C4-2B (cell line): ENCODE data around the gene VAPA.

Source experiments
- H3K27ac ChIP-seq: fragments of 450-650 bp; 2 replicates; pipeline ENCODE4 v1.5.1; 2017
- ZFX ChIP-seq: fragments of 450-650 bp; IDR thresholded peaks from 2 replicates; pipeline ENCODE4 v1.6.1; 2017
- TF ChIP-seq, protein P1 (sequence below): fragments of 450-650 bp; conservative IDR thresholded peaks from 2 replicates; pipeline ENCODE4 v1.5.1; 2017; ENCODE audit warnings: mild to moderate bottlenecking

The VAPA gene

DNA sequence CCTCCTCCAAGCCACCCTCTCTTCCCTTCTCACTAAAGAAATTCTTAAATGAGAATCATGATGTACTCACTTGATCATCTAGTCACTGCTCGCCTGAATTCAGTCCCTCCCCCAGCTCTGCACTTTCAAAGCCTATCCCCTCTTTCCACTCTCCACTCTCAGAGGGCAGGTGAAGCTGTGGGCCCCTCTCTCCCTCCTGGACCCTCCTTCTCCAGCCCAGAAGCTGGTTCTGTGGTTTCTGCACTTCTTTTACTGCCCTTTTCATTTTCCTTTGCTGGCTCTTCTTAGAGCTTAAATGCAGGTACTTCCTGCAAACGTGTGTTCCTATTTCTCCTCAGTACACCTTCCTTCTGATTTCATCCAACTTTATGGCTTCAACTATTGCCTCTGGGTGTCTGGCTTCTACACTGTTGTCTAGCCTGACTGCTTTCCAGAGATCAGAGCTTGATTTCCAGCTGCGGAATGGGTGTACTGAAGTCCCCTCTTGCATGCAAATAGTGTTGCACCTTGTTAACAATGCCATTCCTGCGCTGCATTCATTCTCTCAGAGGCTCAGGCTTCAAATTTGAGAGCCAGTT, 43.3 kb upstream of the VAPA start:
- TF ChIP-seq, protein P1, sequence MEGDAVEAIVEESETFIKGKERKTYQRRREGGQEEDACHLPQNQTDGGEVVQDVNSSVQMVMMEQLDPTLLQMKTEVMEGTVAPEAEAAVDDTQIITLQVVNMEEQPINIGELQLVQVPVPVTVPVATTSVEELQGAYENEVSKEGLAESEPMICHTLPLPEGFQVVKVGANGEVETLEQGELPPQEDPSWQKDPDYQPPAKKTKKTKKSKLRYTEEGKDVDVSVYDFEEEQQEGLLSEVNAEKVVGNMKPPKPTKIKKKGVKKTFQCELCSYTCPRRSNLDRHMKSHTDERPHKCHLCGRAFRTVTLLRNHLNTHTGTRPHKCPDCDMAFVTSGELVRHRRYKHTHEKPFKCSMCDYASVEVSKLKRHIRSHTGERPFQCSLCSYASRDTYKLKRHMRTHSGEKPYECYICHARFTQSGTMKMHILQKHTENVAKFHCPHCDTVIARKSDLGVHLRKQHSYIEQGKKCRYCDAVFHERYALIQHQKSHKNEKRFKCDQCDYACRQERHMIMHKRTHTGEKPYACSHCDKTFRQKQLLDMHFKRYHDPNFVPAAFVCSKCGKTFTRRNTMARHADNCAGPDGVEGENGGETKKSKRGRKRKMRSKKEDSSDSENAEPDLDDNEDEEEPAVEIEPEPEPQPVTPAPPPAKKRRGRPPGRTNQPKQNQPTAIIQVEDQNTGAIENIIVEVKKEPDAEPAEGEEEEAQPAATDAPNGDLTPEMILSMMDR: no peak
- TF ChIP-seq ZFX: no peak
- no peak overlapping the region for H3K27ac ChIP-seq

GRCh38 chr18:9871244-9871746, 42.5 kb upstream of the VAPA start:
- H3K27ac ChIP-seq: no peak overlapping the region
- TF ChIP-seq ZFX: no peak
- TF ChIP-seq, protein P1: no peak

GRCh38 chr18:9872823-9873222, 41.0 kb upstream of the VAPA start:
- TF ChIP-seq ZFX: no peak
- TF ChIP-seq, protein P1: no peak
- no peak overlapping the region for H3K27ac ChIP-seq

- H3K27ac ChIP-seq: no peak overlapping the region
- TF ChIP-seq, protein P1: no peak
- TF ChIP-seq ZFX: no peak
Measured at GRCh38 chr18:9874728-9875127, 39.1 kb upstream of the VAPA start.

GRCh38 chr18:9876212-9876866, 37.5 kb upstream of the VAPA start:
- no peak overlapping the region for H3K27ac ChIP-seq
- TF ChIP-seq, protein P1: no peak

- TF ChIP-seq, protein P1: no peak
- no peak for TF ChIP-seq ZFX
- H3K27ac ChIP-seq: no peak overlapping the region
Measured at GRCh38 chr18:9876867-9877654, 36.8 kb upstream of the VAPA start.

DNA sequence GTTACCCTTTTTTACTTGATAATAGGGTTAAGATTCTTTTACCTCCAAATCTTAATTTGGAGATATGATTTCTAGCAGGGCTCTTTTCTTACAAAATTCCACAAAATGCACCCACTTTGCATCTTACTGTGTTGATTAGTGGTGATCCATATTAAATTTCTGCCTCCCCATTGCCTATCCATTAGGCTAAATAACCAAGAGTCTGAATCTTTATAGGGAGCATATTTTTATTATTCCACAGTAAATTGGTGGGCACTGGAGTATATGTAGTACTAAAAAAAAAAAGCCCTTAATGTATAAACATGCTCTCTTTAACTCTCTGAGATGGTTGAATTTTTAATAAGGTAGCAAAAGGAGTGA, 36.2 kb upstream of the VAPA start:
- TF ChIP-seq ZFX: no peak
- TF ChIP-seq, protein P1: no peak
- H3K27ac ChIP-seq: no peak overlapping the region
